ENCODE results near the gene SSTR3.

SSTR3 gene

GRCh38 chr22:37248251-37248650 is 36.0 kb upstream of the SSTR3 start:
- TF ChIP-seq CTCF (IDR thresholded peaks at IDR 0.05; ENCODE audit: low read depth, low read length, missing control alignments), result no peak
- in situ Hi-C loops (cut with HindIII; ENCODE audit: low sequenced_read_pairs), result no loop called here
- no peak overlapping the region for H3K4me3 ChIP-seq (ENCODE audit: low read depth, low read length)
- no peak for DNase-seq (ENCODE audit: low read depth)

GRCh38 chr22:37245740-37246139 is 33.5 kb upstream of the SSTR3 start:
- in situ Hi-C loops (cut with HindIII; ENCODE audit: low sequenced_read_pairs), result no loop called here
- TF ChIP-seq CTCF (IDR thresholded peaks at IDR 0.05; ENCODE audit: low read depth, low read length, missing control alignments), result no peak
- DNase-seq (ENCODE audit: low read depth), result no peak
- H3K4me3 ChIP-seq (ENCODE audit: low read depth, low read length), result no peak overlapping the region

GRCh38 chr22:37244922-37245722 is 32.8 kb upstream of the SSTR3 start:
- in situ Hi-C loops (cut with HindIII; ENCODE audit: low sequenced_read_pairs), result no loop called here

GRCh38 chr22:37244114-37244921 is 32.0 kb upstream of the SSTR3 start, which contains the start of gene RAC2:
TSS of gene RAC2 (minus strand) at chr22:37244269. CDS start at chr22:37244148, 121 bp downstream.
- TF ChIP-seq CTCF (IDR thresholded peaks at IDR 0.05; ENCODE audit: low read depth, low read length, missing control alignments), result no peak
- in situ Hi-C loops (cut with HindIII; ENCODE audit: low sequenced_read_pairs), result no loop called here
- no peak for DNase-seq (ENCODE audit: low read depth)
- peak within 1 kb of the TSS; percentile 33 for H3K4me3 ChIP-seq (ENCODE audit: low read depth, low read length)

More at GRCh38 chr22:37244922-37245722, 32.8 kb upstream of the SSTR3 start:
- no peak for DNase-seq (ENCODE audit: low read depth)
- no peak for TF ChIP-seq CTCF (IDR thresholded peaks at IDR 0.05; ENCODE audit: low read depth, low read length, missing control alignments)
- no peak overlapping the region for H3K4me3 ChIP-seq (ENCODE audit: low read depth, low read length)

GRCh38 chr22:37243402-37244113 is 31.3 kb upstream of the SSTR3 start:
- no peak for DNase-seq (ENCODE audit: low read depth)
- peak overlapping the region; percentile 33 for H3K4me3 ChIP-seq (ENCODE audit: low read depth, low read length)
- in situ Hi-C loops (cut with HindIII; ENCODE audit: low sequenced_read_pairs), result no loop called here
- TF ChIP-seq CTCF (IDR thresholded peaks at IDR 0.05; ENCODE audit: low read depth, low read length, missing control alignments), result no peak

- no peak for DNase-seq (ENCODE audit: low read depth)
- in situ Hi-C loops (cut with HindIII; ENCODE audit: low sequenced_read_pairs), result no loop called here
- TF ChIP-seq CTCF (IDR thresholded peaks at IDR 0.05; ENCODE audit: low read depth, low read length, missing control alignments), result no peak
- H3K4me3 ChIP-seq (ENCODE audit: low read depth, low read length), result no peak overlapping the region
Measured at GRCh38 chr22:37242395-37242918, 30.2 kb upstream of the SSTR3 start.
